GM12878 (cell line): Measurements from ENCODE around the gene FREM3. TPM values are rescaled to one million over a fixed set of nuclear protein-coding genes. Genes with fewer than 3 reads are reported as not detected.

Source experiments
- BCL11A ChIP-seq: IDR thresholded peaks from 2 replicates; pipeline ENCODE4 v1.6.1; 2011; ENCODE audit warnings: low read depth, low read length
- CBX3 ChIP-seq: fragments of 200-600 bp; sonication (generic); IDR thresholded peaks from 2 replicates; pipeline ENCODE4 v1.6.1; 2016; ENCODE audit warnings: low read depth, borderline replicate concordance
- CREB1 ChIP-seq: IDR thresholded peaks from 2 replicates; pipeline ENCODE4 v1.6.1; 2012; ENCODE audit warnings: low read depth, mild to moderate bottlenecking, inconsistent platforms
- E4F1 ChIP-seq: fragments of 450-650 bp; IDR thresholded peaks from 2 replicates; pipeline ENCODE4 v1.6.1; 2018; ENCODE audit warnings: borderline replicate concordance, mild to moderate bottlenecking; ENCODE audit not compliant: partially characterized antibody
- GATAD2B ChIP-seq: fragments of 450-650 bp; conservative IDR thresholded peaks from 2 replicates; pipeline ENCODE4 v1.6.1; 2017; ENCODE audit warnings: low read depth, mild to moderate bottlenecking, moderate library complexity
- MEF2B ChIP-seq: fragments of 450-650 bp; IDR thresholded peaks from 2 replicates; pipeline ENCODE4 v1.6.1; 2018; ENCODE audit warnings: mild to moderate bottlenecking, moderate library complexity; ENCODE audit not compliant: partially characterized antibody, poor library complexity, severe bottlenecking
- NFIC ChIP-seq: IDR thresholded peaks from 2 replicates; pipeline ENCODE4 v1.6.1; 2012; ENCODE audit warnings: low read depth, mild to moderate bottlenecking, inconsistent platforms, low read length, moderate library complexity
- NR2C2 ChIP-seq: IDR thresholded peaks from 2 replicates; pipeline ENCODE4 v1.6.1; 2011; ENCODE audit warnings: borderline replicate concordance, low read depth; ENCODE audit not compliant: control insufficient read depth, insufficient read length
- POLR2A ChIP-seq: IDR thresholded peaks from 2 replicates; pipeline ENCODE4 v1.6.1; 2011; ENCODE audit warnings: low read depth, mild to moderate bottlenecking, low read length
- SUPT20H ChIP-seq: IDR thresholded peaks from 2 replicates; pipeline ENCODE4 v1.6.1; 2011; ENCODE audit warnings: low read depth, mild to moderate bottlenecking, low read length, moderate library complexity, borderline replicate concordance; ENCODE audit not compliant: control insufficient read depth
- ZZZ3 ChIP-seq: IDR thresholded peaks from 2 replicates; pipeline ENCODE4 v1.6.1; 2011; ENCODE audit warnings: low read depth; ENCODE audit not compliant: control insufficient read depth, insufficient read length
- polyA plus RNA-seq, 11 experiments: library from polyadenylated mRNA; depleted of rRNA in 4 of 11; unstranded in 6 of 11; stranded (reverse) in 5 of 11; fragments of >200 nt; fragmentation: Nextera tagmentation in 4 of 11; fragmentation: Illumina TruSeq in 1 of 11; extraction: Ambion mirVana in 4 of 11; extraction: Trizol in 1 of 11; gene quantifications; 1 replicate in 1 of 11; 2 replicates in 10 of 11; pipeline versions ENCODE4 v1.2.1 to v1.2.3, GENCODE V29; 2011 to 2016; ENCODE audit warnings: inconsistent platforms in 2 of 11, missing spikeins in 2 of 11, low read depth in 1 of 11
- total RNA-seq, 4 experiments: library from RNA; depleted of rRNA in 3 of 4; stranded (reverse); fragments of >200 nt in 3 of 4; fragmentation: Illumina TruSeq in 1 of 4; extraction: Trizol in 1 of 4; gene quantifications; 2 replicates each; pipeline versions ENCODE4 v1.2.1 to v1.2.3, GENCODE V29; 2013 to 2021

FREM3 gene
- total and polyA plus RNA-seq, 10 of the 15 experiments (the other 5 are each of a cell fraction or from before 2014, with no cell fraction given) = not detected

GRCh38 chr4:143633833-143634232, 66.6 kb downstream of the FREM3 start (continued):
- TF ChIP-seq MEF2B (no peak), E4F1 (no peak), CREB1 (no peak), POLR2A (no peak), GATAD2B (no peak), ZZZ3 (no peak), CBX3 (no peak), NR2C2 (no peak), SUPT20H (no peak), NFIC (no peak), BCL11A (no peak)
